Astrocyte (in vitro differentiated cells and primary cell): Measurements from ENCODE around the gene ARHGAP24. TPM values are rescaled to one million over a fixed set of nuclear protein-coding genes. Genes with fewer than 3 reads are reported as not detected.

Source experiments
- DNase-seq: peaks from one replicate; pipeline ENCODE4 v3.0.0-alpha.2; 2010; ENCODE audit warnings: low read depth
- FAIRE-seq: peaks from 2 replicates; lab custom pipeline; 2011; peaks lifted over from hg19 to GRCh38; lab: Jason Lieb, UNC
- H2AFZ ChIP-seq: 2 replicates; pipeline ENCODE4 v1.6.0; 2012; ENCODE audit warnings: low read depth, low read length, inconsistent platforms
- H3K27ac ChIP-seq: 2 replicates; pipeline ENCODE4 v1.5.1; 2011; ENCODE audit warnings: low read depth, low read length, inconsistent platforms
- H3K27me3 ChIP-seq: 2 replicates; pipeline ENCODE4 v1.6.0; 2011; ENCODE audit warnings: low read length, inconsistent platforms; ENCODE audit not compliant: insufficient read depth
- H3K36me3 ChIP-seq: 2 replicates; pipeline ENCODE4 v1.5.1; 2011; ENCODE audit warnings: low read length, inconsistent platforms; ENCODE audit not compliant: insufficient read depth
- H3K4me1 ChIP-seq: 2 replicates; pipeline ENCODE4 v1.5.1; 2011; ENCODE audit warnings: low read length, inconsistent platforms; ENCODE audit not compliant: insufficient read depth
- H3K4me2 ChIP-seq: 2 replicates; pipeline ENCODE4 v1.6.0; 2012; ENCODE audit warnings: low read length, inconsistent platforms
- H3K4me3 ChIP-seq: 2 replicates; pipeline ENCODE4 v1.5.1; 2011; ENCODE audit warnings: low read depth, mild to moderate bottlenecking, low read length, inconsistent platforms; ENCODE audit not compliant: insufficient read depth
- H3K79me2 ChIP-seq: 2 replicates; pipeline ENCODE4 v1.6.0; 2012; ENCODE audit warnings: mild to moderate bottlenecking, low read length, inconsistent platforms; ENCODE audit not compliant: insufficient read depth
- H3K9ac ChIP-seq: 2 replicates; pipeline ENCODE4 v1.6.0; 2012; ENCODE audit warnings: mild to moderate bottlenecking, low read length, inconsistent platforms
- H3K9me3 ChIP-seq: 2 replicates; pipeline ENCODE4 v1.5.1; 2012; ENCODE audit warnings: low read depth, mild to moderate bottlenecking, low read length, inconsistent platforms; ENCODE audit not compliant: insufficient read depth
- H4K20me1 ChIP-seq: 2 replicates; pipeline ENCODE4 v1.6.0; 2012; ENCODE audit warnings: low read length, inconsistent platforms; ENCODE audit not compliant: insufficient read depth
- H3K27ac Mint-ChIP-seq: one replicate; pipeline ENCODE4 v1.8.0; 2021; ENCODE audit warnings: mild to moderate bottlenecking, mixed read lengths; ENCODE audit not compliant: unreplicated experiment
- H3K27me3 Mint-ChIP-seq: one replicate; pipeline ENCODE4 v1.8.0; 2021; ENCODE audit warnings: low read depth, mixed read lengths; ENCODE audit not compliant: unreplicated experiment
- H3K36me3 Mint-ChIP-seq: one replicate; pipeline ENCODE4 v1.8.0; 2021; ENCODE audit warnings: low read depth, mixed read lengths; ENCODE audit not compliant: unreplicated experiment
- H3K4me1 Mint-ChIP-seq: one replicate; pipeline ENCODE4 v1.8.0; 2021; ENCODE audit warnings: low read depth, mixed read lengths; ENCODE audit not compliant: unreplicated experiment
- H3K4me3 Mint-ChIP-seq: one replicate; pipeline ENCODE4 v1.8.0; 2021; ENCODE audit warnings: mild to moderate bottlenecking, moderate library complexity, mixed read lengths; ENCODE audit not compliant: unreplicated experiment
- H3K9me3 Mint-ChIP-seq: one replicate; pipeline ENCODE4 v1.8.0; 2021; ENCODE audit warnings: mild to moderate bottlenecking, mixed read lengths; ENCODE audit not compliant: unreplicated experiment
- CTCF ChIP-seq: IDR thresholded peaks from 2 replicates; pipeline ENCODE4 v1.5.1; 2011; ENCODE audit warnings: low read depth, mild to moderate bottlenecking, inconsistent platforms, low read length, moderate library complexity; ENCODE audit not compliant: insufficient read depth
- EZH2 ChIP-seq: IDR thresholded peaks from 2 replicates; pipeline ENCODE4 v1.6.1; 2012; ENCODE audit warnings: mild to moderate bottlenecking, low read length, inconsistent platforms; ENCODE audit not compliant: insufficient read depth
- total RNA-seq: library from RNA; stranded (reverse); gene quantifications from 2 replicates; pipeline ENCODE4 v1.2.1, GENCODE V29; 2021

The ARHGAP24 gene
- total RNA-seq, 1 donor from 2014 or later: 2.1 TPM

GRCh38 chr4:85672116-85672515 is 197.2 kb downstream of the ARHGAP24 start:
- no peaks in the 10 kb centered on the region for H4K20me1 ChIP-seq
- H2AFZ ChIP-seq: no peak overlapping the region
- H3K27me3 ChIP-seq: no peaks in the 10 kb centered on the region
- FAIRE-seq (no peak), DNase-seq (no peak)
- no peaks in the 10 kb centered on the region for H3K36me3 ChIP-seq
- Mint-ChIP-seq H3K4me1 (no peaks in the 10 kb centered on the region), H3K9me3 (peaks cover 6% of the 10 kb centered on the region), H3K27ac (no peak overlapping the region), H3K4me3 (no peak overlapping the region), H3K36me3 (peaks cover 4% of the 10 kb centered on the region), H3K27me3 (no peaks in the 10 kb centered on the region)
- no peak for TF ChIP-seq CTCF
- TF ChIP-seq EZH2: no peak
- no peak overlapping the region for H3K4me2 ChIP-seq
- H3K9ac ChIP-seq: no peak overlapping the region
- no peak overlapping the region for H3K27ac ChIP-seq
- no peaks in the 10 kb centered on the region for H3K79me2 ChIP-seq
- H3K9me3 ChIP-seq: no peaks in the 10 kb centered on the region
- no peaks in the 10 kb centered on the region for H3K4me1 ChIP-seq
- H3K4me3 ChIP-seq: no peak overlapping the region

DNA sequence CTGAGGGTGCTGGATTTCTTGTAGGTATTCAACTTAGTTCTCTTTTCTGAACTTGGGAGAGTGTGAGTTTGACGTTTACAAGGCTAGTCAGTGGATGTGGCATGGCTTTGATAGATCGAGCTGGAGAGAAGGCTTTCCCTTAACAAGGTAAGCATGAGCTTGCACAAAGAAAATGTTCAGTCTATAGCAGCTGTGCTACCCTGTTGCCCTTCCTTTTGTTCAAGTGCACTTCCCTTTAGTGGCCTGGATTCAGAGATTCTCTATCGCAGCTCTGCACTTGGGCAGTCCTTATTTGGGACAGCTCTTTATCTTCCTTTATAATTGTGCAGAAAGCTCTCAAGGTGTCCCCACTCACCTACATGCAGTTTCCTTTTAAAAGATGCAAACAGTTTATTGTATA is 198.0 kb downstream of the ARHGAP24 start:
- Histone ChIP-seq H3K4me2 (no peak overlapping the region), H3K27ac (no peak overlapping the region), H2AFZ (no peak overlapping the region), H3K79me2 (no peaks in the 10 kb centered on the region), H3K9ac (no peak overlapping the region), H3K36me3 (no peaks in the 10 kb centered on the region), H3K9me3 (no peaks in the 10 kb centered on the region), H4K20me1 (no peaks in the 10 kb centered on the region), H3K4me3 (no peak overlapping the region), H3K27me3 (no peaks in the 10 kb centered on the region), H3K4me1 (no peaks in the 10 kb centered on the region)
- FAIRE-seq (no peak), DNase-seq (no peak)
- Mint-ChIP-seq H3K4me3 (no peak overlapping the region), H3K27me3 (no peaks in the 10 kb centered on the region), H3K4me1 (no peaks in the 10 kb centered on the region), H3K9me3 (no peaks in the 10 kb centered on the region), H3K36me3 (no peaks in the 10 kb centered on the region), H3K27ac (no peak overlapping the region)
- TF ChIP-seq EZH2 (no peak), CTCF (no peak)

GRCh38 chr4:85673540-85673939 is 198.6 kb downstream of the ARHGAP24 start:
- H3K36me3 Mint-ChIP-seq: no peaks in the 10 kb centered on the region
- no peak overlapping the region for H3K4me3 Mint-ChIP-seq
- H3K27me3 Mint-ChIP-seq: no peaks in the 10 kb centered on the region
- TF ChIP-seq EZH2 (no peak), CTCF (no peak)
- no peaks in the 10 kb centered on the region for H3K4me1 Mint-ChIP-seq
- H3K9me3 ChIP-seq: no peaks in the 10 kb centered on the region
- no peaks in the 10 kb centered on the region for H3K36me3 ChIP-seq
- FAIRE-seq: no peak
- H3K27ac ChIP-seq: no peak overlapping the region
- no peaks in the 10 kb centered on the region for H3K9me3 Mint-ChIP-seq
- no peaks in the 10 kb centered on the region for H4K20me1 ChIP-seq
- no peak overlapping the region for H3K27ac Mint-ChIP-seq
- H3K27me3 ChIP-seq: no peaks in the 10 kb centered on the region
- H2AFZ ChIP-seq: no peak overlapping the region
- H3K9ac ChIP-seq: no peak overlapping the region
- no peak for DNase-seq
- no peak overlapping the region for H3K4me2 ChIP-seq
- no peaks in the 10 kb centered on the region for H3K79me2 ChIP-seq
- no peaks in the 10 kb centered on the region for H3K4me1 ChIP-seq
- H3K4me3 ChIP-seq: no peak overlapping the region
